Thymus (tissue), 11 donors: Measurements from ENCODE around the gene IL34. TPM values are rescaled to one million over a fixed set of nuclear protein-coding genes. Genes with fewer than 3 reads are reported as not detected.

ENCODE experiments used
- DNase-seq, 9 donors: peaks; one replicate each; pipeline ENCODE4 v3.0.0-alpha.2; 2013; ENCODE audit warnings: low spot score in 9 of 9, low read depth in 6 of 9, missing footprints in 1 of 9
- H3K27ac ChIP-seq, 2 donors: one replicate each; pipeline ENCODE4 v1.5.1; 2013; ENCODE audit warnings: control low read depth in 1 of 2, low read depth in 1 of 2, low read length in 1 of 2, mild to moderate bottlenecking in 1 of 2, moderate library complexity in 1 of 2
- H3K27me3 ChIP-seq, 2 donors: one replicate each; pipeline ENCODE4 v1.5.1; 2013; ENCODE audit warnings: low read length in 1 of 2; ENCODE audit not compliant: control insufficient read depth in 2 of 2, insufficient read depth in 1 of 2
- H3K36me3 ChIP-seq, 2 donors: one replicate each; pipeline ENCODE4 v1.5.1; 2013; ENCODE audit warnings: low read length in 1 of 2, mild to moderate bottlenecking in 1 of 2, moderate library complexity in 1 of 2; ENCODE audit not compliant: control insufficient read depth in 2 of 2, insufficient read depth in 2 of 2
- H3K4me1 ChIP-seq, 2 donors: one replicate each; pipeline ENCODE4 v1.5.1; 2013; ENCODE audit warnings: low read length in 2 of 2; ENCODE audit not compliant: control insufficient read depth in 2 of 2, insufficient read depth in 2 of 2
- H3K4me3 ChIP-seq, 2 donors: one replicate each; pipeline ENCODE4 v1.5.1; 2013; ENCODE audit warnings: low read length in 2 of 2, control low read depth in 1 of 2, mild to moderate bottlenecking in 1 of 2
- H3K9me3 ChIP-seq, 2 donors: one replicate each; pipeline ENCODE4 v1.5.1; 2013; ENCODE audit warnings: low read length in 1 of 2, mild to moderate bottlenecking in 1 of 2; ENCODE audit not compliant: control insufficient read depth in 2 of 2, insufficient read depth in 1 of 2
- WGBS: extraction: QIAGEN DNeasy Blood & Tissue Kit; methylation state at CpG from one replicate; pipeline ENCODE4 v1.1.7; 2013; 5-methylcytosine and 5-hydroxymethylcytosine counted together
- polyA plus RNA-seq: library from polyadenylated mRNA; stranded (reverse); fragments of 200-250 nt; gene quantifications from one replicate; pipeline ENCODE4 v1.2.3, GENCODE V29; 2013
- total RNA-seq: library from RNA; stranded (reverse); fragments of 120-200 nt; gene quantifications from one replicate; pipeline ENCODE4 v1.2.4, GENCODE V29; 2013
- donor health status: healthy.

The IL34 gene
- total and polyA plus RNA-seq, 2 donors: 4.7 to 10.1 TPM

GRCh38 chr16:70696355-70696754 is 50.0 kb downstream of the IL34 start:
- Histone ChIP-seq H3K4me3 (no peak overlapping the region), H3K4me1 (peaks cover 67 to 100% of the 10 kb centered on the region in 2 donors), H3K27ac (peak overlapping the region; percentile 93 to 97), H3K27me3 (no peaks in the 10 kb centered on the region), H3K9me3 (peaks cover 1 to 15% of the 10 kb centered on the region in 2 donors), H3K36me3 (peaks cover 11 to 26% of the 10 kb centered on the region in 2 donors)
- peak in 1 of 9 donors; percentile 70 for DNase-seq
- WGBS: 66% methylated on average over 8 of the region's 8 CpGs

GRCh38 chr16:70696952-70697593 is 50.7 kb downstream of the IL34 start:
- Histone ChIP-seq H3K27ac (peak overlapping the region; percentile 80 to 97), H3K9me3 (peaks cover 1 to 15% of the 10 kb centered on the region in 2 donors), H3K4me3 (no peak overlapping the region), H3K4me1 (peaks cover 60 to 100% of the 10 kb centered on the region in 2 donors), H3K36me3 (peaks cover 11 to 26% of the 10 kb centered on the region in 2 donors), H3K27me3 (no peaks in the 10 kb centered on the region)
- peak in 1 of 9 donors; percentile 78 for DNase-seq
- 20% methylated on average over 19 of the region's 19 CpGs for WGBS

- 83% methylated on average over 14 of the region's 14 CpGs for WGBS
- no peak for DNase-seq
These were observed 51.3 kb downstream of the IL34 start for GRCh38 chr16:70697594-70698170.

GRCh38 chr16:70698901-70699300 is 52.5 kb downstream of the IL34 start:
- Histone ChIP-seq H3K9me3 (peaks cover 1 to 15% of the 10 kb centered on the region in 2 donors), H3K27me3 (no peaks in the 10 kb centered on the region), H3K36me3 (peaks cover 11 to 18% of the 10 kb centered on the region in 2 donors), H3K4me3 (no peak overlapping the region), H3K27ac (no peak overlapping the region), H3K4me1 (peaks cover 50 to 100% of the 10 kb centered on the region in 2 donors)
- DNase-seq: no peak
- WGBS: 91% methylated on average over 10 of the region's 10 CpGs

More at GRCh38 chr16:70697594-70698170, 51.3 kb downstream of the IL34 start:
- Histone ChIP-seq H3K27me3 (no peaks in the 10 kb centered on the region), H3K9me3 (peaks cover 1 to 15% of the 10 kb centered on the region in 2 donors), H3K36me3 (peaks cover 11 to 23% of the 10 kb centered on the region in 2 donors), H3K4me3 (no peak overlapping the region), H3K27ac (peak overlapping the region; percentile 80 to 97), H3K4me1 (peaks cover 54 to 100% of the 10 kb centered on the region in 2 donors)

- H3K36me3 ChIP-seq: peaks cover 7 to 18% of the 10 kb centered on the region in 2 donors
- peak overlapping the region; percentile 44 to 61 for H3K27ac ChIP-seq
- H3K27me3 ChIP-seq: no peaks in the 10 kb centered on the region
- 87% methylated on average over 17 of the region's 17 CpGs for WGBS
- H3K4me3 ChIP-seq: no peak overlapping the region
- H3K9me3 ChIP-seq: peaks cover 1 to 15% of the 10 kb centered on the region in 2 donors
- no peak for DNase-seq
- peaks cover 50 to 100% of the 10 kb centered on the region in 2 donors for H3K4me1 ChIP-seq
These were observed 53.3 kb downstream of the IL34 start for GRCh38 chr16:70699696-70700095.

GRCh38 chr16:70700101-70701020 is 54.0 kb downstream of the IL34 start:
- WGBS: 79% methylated on average over 30 of the region's 30 CpGs
- DNase-seq: no peak
- Histone ChIP-seq H3K4me1 (peaks cover 45 to 100% of the 10 kb centered on the region in 2 donors), H3K36me3 (peaks cover 7 to 18% of the 10 kb centered on the region in 2 donors), H3K27ac (peak overlapping the region; percentile 44 to 80), H3K9me3 (peaks cover 1 to 15% of the 10 kb centered on the region in 2 donors), H3K4me3 (no peak overlapping the region), H3K27me3 (no peaks in the 10 kb centered on the region)

GRCh38 chr16:70701036-70701435 is 54.7 kb downstream of the IL34 start:
- H3K27ac ChIP-seq: peak overlapping the region in 1 of 2 donors; percentile 44
- H3K4me1 ChIP-seq: peaks cover 40 to 100% of the 10 kb centered on the region in 2 donors
- H3K27me3 ChIP-seq: no peaks in the 10 kb centered on the region
- peaks cover 1 to 16% of the 10 kb centered on the region in 2 donors for H3K9me3 ChIP-seq
- no peak overlapping the region for H3K4me3 ChIP-seq
- 96% methylated on average over 3 of the region's 3 CpGs for WGBS
- H3K36me3 ChIP-seq: peaks cover 7 to 18% of the 10 kb centered on the region in 2 donors
- no peak for DNase-seq

GRCh38 chr16:70701596-70701995 is 55.2 kb downstream of the IL34 start:
- Histone ChIP-seq H3K27ac (peak overlapping the region in 1 of 2 donors; percentile 37), H3K4me3 (no peak overlapping the region)

More at GRCh38 chr16:70701596-70701995, 55.2 kb downstream of the IL34 start:
- Histone ChIP-seq H3K27me3 (no peaks in the 10 kb centered on the region), H3K9me3 (peaks cover 1 to 20% of the 10 kb centered on the region in 2 donors), H3K4me1 (peaks cover 35 to 100% of the 10 kb centered on the region in 2 donors), H3K36me3 (peaks cover 7 to 18% of the 10 kb centered on the region in 2 donors)
- no peak for DNase-seq
- WGBS: 88% methylated on average over 9 of the region's 9 CpGs
